Karpas-422 (cell line): ENCODE measurements around the gene GBF1. TPM values are rescaled to one million over a fixed set of nuclear protein-coding genes. Genes with fewer than 3 reads are reported as not detected.
"Not testable (repeated sequence)": the region's sequence is repeated elsewhere in the genome, so short reads cannot be mapped to it uniquely, and the experiment has no call there.

Experiments used
- DNase-seq: peaks from one replicate; pipeline ENCODE4 v3.0.0-alpha.2; 2015
- H2AFZ ChIP-seq: fragments of 200-600 bp; sonication (generic); 2 replicates; pipeline ENCODE4 v1.6.1; 2014; ENCODE audit warnings: antibody characterized with exemption, low read length, mixed read lengths
- H3K27ac ChIP-seq: fragments of 200-600 bp; sonication (generic); 2 replicates; pipeline ENCODE4 v1.5.1; 2014; ENCODE audit warnings: mild to moderate bottlenecking, low read length, moderate library complexity
- H3K27me3 ChIP-seq: fragments of 200-600 bp; sonication (generic); 2 replicates; pipeline ENCODE4 v1.6.1; 2014; ENCODE audit warnings: low read length, mixed read lengths
- H3K36me3 ChIP-seq: fragments of 200-600 bp; sonication (generic); 2 replicates; pipeline ENCODE4 v1.6.1; 2014; ENCODE audit warnings: low read length, mixed read lengths; ENCODE audit not compliant: insufficient read depth
- H3K4me1 ChIP-seq: fragments of 200-600 bp; sonication (generic); 2 replicates; pipeline ENCODE4 v1.6.1; 2014; ENCODE audit warnings: mild to moderate bottlenecking, low read length, mixed read lengths
- H3K4me2 ChIP-seq: fragments of 200-600 bp; sonication (generic); 2 replicates; pipeline ENCODE4 v1.6.1; 2014; ENCODE audit warnings: low read length, low read depth, mild to moderate bottlenecking; ENCODE audit not compliant: poor library complexity, severe bottlenecking
- H3K4me3 ChIP-seq: fragments of 200-600 bp; sonication (generic); 2 replicates; pipeline ENCODE4 v1.5.1; 2014; ENCODE audit warnings: mild to moderate bottlenecking, antibody characterized with exemption, low read length, mixed read lengths
- H3K79me2 ChIP-seq: fragments of 200-600 bp; sonication (generic); 2 replicates; pipeline ENCODE4 v1.6.1; 2014; ENCODE audit warnings: mild to moderate bottlenecking, low read length, mixed read lengths
- H3K9ac ChIP-seq: fragments of 200-600 bp; sonication (generic); 2 replicates; pipeline ENCODE4 v1.6.0; 2014; ENCODE audit warnings: low read length
- H3K9me2 ChIP-seq: fragments of 200-600 bp; sonication (generic), shearing (Covaris generic); replicated peaks from 2 replicates; pipeline ENCODE4 v1.6.0; 2014; ENCODE audit warnings: mild to moderate bottlenecking, low read length, moderate library complexity; ENCODE audit not compliant: insufficient read depth
- H3K9me3 ChIP-seq: fragments of 300-700, 200-600 bp; sonication (generic); 2 replicates; pipeline ENCODE4 v1.6.1; 2014; ENCODE audit warnings: low read length, mixed read lengths
- H4K20me1 ChIP-seq: fragments of 200-600 bp; sonication (generic); 2 replicates; pipeline ENCODE4 v1.6.1; 2014; ENCODE audit warnings: mild to moderate bottlenecking, antibody characterized with exemption, low read length, low read depth; ENCODE audit not compliant: insufficient read depth
- total RNA-seq: library from RNA; depleted of rRNA; stranded (reverse); fragments of >200 nt; shearing (Covaris generic); gene quantifications from 2 replicates; pipeline ENCODE4 v1.2.3, GENCODE V29; 2014; ENCODE audit warnings: low replicate concordance

The GBF1 gene
- total RNA-seq, 1 experiment from 2014 or later: 7.6 TPM

- H3K79me2 ChIP-seq: peaks cover 79% of the 10 kb centered on the region
- not testable (repeated sequence) for H3K9ac ChIP-seq, H4K20me1 ChIP-seq, H2AFZ ChIP-seq, H3K9me3 ChIP-seq, H3K36me3 ChIP-seq, H3K4me2 ChIP-seq, H3K4me3 ChIP-seq, DNase-seq, H3K27me3 ChIP-seq, H3K4me1 ChIP-seq, H3K27ac ChIP-seq, H3K9me2 ChIP-seq
Observed at GRCh38 chr10:102252508-102252907, 7.2 kb downstream of the GBF1 start.

- H3K36me3 ChIP-seq: no peaks in the 10 kb centered on the region
- H2AFZ ChIP-seq: no peak overlapping the region
- H3K9me2 ChIP-seq: no peaks in the 10 kb centered on the region
- no peak for DNase-seq
- no peaks in the 10 kb centered on the region for H4K20me1 ChIP-seq
- peaks cover 63% of the 10 kb centered on the region for H3K79me2 ChIP-seq
- H3K4me3 ChIP-seq: no peak overlapping the region
- no peak overlapping the region for H3K27ac ChIP-seq
- no peaks in the 10 kb centered on the region for H3K4me1 ChIP-seq
- H3K9ac ChIP-seq: no peak overlapping the region
- H3K9me3 ChIP-seq: no peaks in the 10 kb centered on the region
- H3K4me2 ChIP-seq: no peak overlapping the region
- H3K27me3 ChIP-seq: no peaks in the 10 kb centered on the region
Observed at GRCh38 chr10:102254426-102254825, 9.1 kb downstream of the GBF1 start.

GRCh38 chr10:102255404-102255803, 10.1 kb downstream of the GBF1 start:
- H3K9ac ChIP-seq: no peak overlapping the region
- H3K9me2 ChIP-seq: no peaks in the 10 kb centered on the region

GRCh38 chr10:102261196-102261595, 15.9 kb downstream of the GBF1 start:
- Histone ChIP-seq H3K9ac (no peak overlapping the region), H3K27me3 (no peaks in the 10 kb centered on the region), H4K20me1 (no peaks in the 10 kb centered on the region), H3K4me3 (no peak overlapping the region), H3K9me2 (no peaks in the 10 kb centered on the region), H3K9me3 (no peaks in the 10 kb centered on the region), H3K4me1 (peaks cover 11% of the 10 kb centered on the region), H3K4me2 (no peak overlapping the region), H2AFZ (no peak overlapping the region), H3K79me2 (peaks cover 38% of the 10 kb centered on the region), H3K36me3 (no peaks in the 10 kb centered on the region; the same call in 1 of the 2 replicates), H3K27ac (no peak overlapping the region)
- DNase-seq: no peak

More at GRCh38 chr10:102255404-102255803, 10.1 kb downstream of the GBF1 start:
- no peak for DNase-seq
- no peaks in the 10 kb centered on the region for H3K36me3 ChIP-seq
- H3K27ac ChIP-seq: no peak overlapping the region
- no peak overlapping the region for H3K4me3 ChIP-seq
- no peaks in the 10 kb centered on the region for H4K20me1 ChIP-seq
- no peaks in the 10 kb centered on the region for H3K4me1 ChIP-seq
- H3K4me2 ChIP-seq: no peak overlapping the region
- H3K79me2 ChIP-seq: peaks cover 53% of the 10 kb centered on the region
- no peaks in the 10 kb centered on the region for H3K27me3 ChIP-seq
- no peaks in the 10 kb centered on the region for H3K9me3 ChIP-seq
- H2AFZ ChIP-seq: no peak overlapping the region

- Histone ChIP-seq H3K27ac (no peak overlapping the region), H3K9me3 (no peaks in the 10 kb centered on the region), H3K79me2 (peaks cover 38% of the 10 kb centered on the region), H3K36me3 (no peaks in the 10 kb centered on the region; the same call in 1 of the 2 replicates), H3K9me2 (no peaks in the 10 kb centered on the region), H3K4me3 (no peak overlapping the region), H3K4me1 (peaks cover 13% of the 10 kb centered on the region), H3K9ac (no peak overlapping the region), H2AFZ (no peak overlapping the region), H4K20me1 (no peaks in the 10 kb centered on the region), H3K4me2 (no peak overlapping the region), H3K27me3 (no peaks in the 10 kb centered on the region)
- no peak for DNase-seq
Observed at GRCh38 chr10:102261842-102262241, 16.5 kb downstream of the GBF1 start.

GRCh38 chr10:102262744-102263370, 17.5 kb downstream of the GBF1 start:
- Histone ChIP-seq H3K79me2 (peaks cover 34% of the 10 kb centered on the region), H3K9ac (no peak overlapping the region), H4K20me1 (no peaks in the 10 kb centered on the region), H2AFZ (no peak overlapping the region), H3K9me2 (no peaks in the 10 kb centered on the region), H3K36me3 (no peaks in the 10 kb centered on the region; the same call in 1 of the 2 replicates), H3K4me3 (no peak overlapping the region), H3K9me3 (no peaks in the 10 kb centered on the region), H3K27ac (no peak overlapping the region), H3K4me2 (no peak overlapping the region), H3K4me1 (peaks cover 22% of the 10 kb centered on the region), H3K27me3 (no peaks in the 10 kb centered on the region)
- DNase-seq: no peak

GRCh38 chr10:102264371-102264770, 19.0 kb downstream of the GBF1 start:
- Histone ChIP-seq H3K79me2 (peaks cover 41% of the 10 kb centered on the region), H2AFZ (no peak overlapping the region), H3K9me3 (no peaks in the 10 kb centered on the region), H3K9me2 (no peaks in the 10 kb centered on the region), H3K27me3 (no peaks in the 10 kb centered on the region), H3K4me1 (peaks cover 28% of the 10 kb centered on the region), H3K36me3 (no peaks in the 10 kb centered on the region; the same call in 1 of the 2 replicates), H3K9ac (no peak overlapping the region), H4K20me1 (no peaks in the 10 kb centered on the region), H3K27ac (no peak overlapping the region), H3K4me3 (no peak overlapping the region), H3K4me2 (no peak overlapping the region)
- no peak for DNase-seq

- peaks cover 46% of the 10 kb centered on the region for H3K79me2 ChIP-seq
- no peaks in the 10 kb centered on the region for H3K27me3 ChIP-seq
- H3K27ac ChIP-seq: no peak overlapping the region
- no peak overlapping the region for H3K4me2 ChIP-seq
- H4K20me1 ChIP-seq: no peaks in the 10 kb centered on the region
- no peak overlapping the region for H3K9ac ChIP-seq
- no peak overlapping the region for H3K4me3 ChIP-seq
- no peak for DNase-seq
- no peak overlapping the region for H2AFZ ChIP-seq
- H3K4me1 ChIP-seq: peaks cover 28% of the 10 kb centered on the region
- H3K9me3 ChIP-seq: no peaks in the 10 kb centered on the region
- H3K36me3 ChIP-seq: no peaks in the 10 kb centered on the region; the same call in 1 of the 2 replicates
- H3K9me2 ChIP-seq: no peaks in the 10 kb centered on the region
Observed at GRCh38 chr10:102266670-102267069, 21.3 kb downstream of the GBF1 start.
